Measurements from ENCODE around the gene CR1.

DNA sequence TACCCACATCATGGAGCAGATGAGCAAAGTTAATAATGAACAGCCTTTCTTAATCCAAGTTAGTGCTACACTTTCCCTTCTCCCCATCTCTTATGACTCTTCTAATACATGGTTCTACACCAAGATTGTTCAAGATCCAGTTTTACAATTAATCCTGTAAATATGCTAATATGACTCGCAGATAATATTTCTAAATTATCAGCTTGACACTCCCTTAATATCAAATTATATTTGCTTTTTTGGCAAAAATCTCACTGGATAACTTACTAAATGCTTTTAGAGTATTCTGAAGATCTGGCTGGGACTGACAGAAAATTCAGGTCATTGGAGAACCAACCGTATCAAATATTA lies 124.6 kb downstream of the CR1 start:
- TF ChIP-seq, protein P1, sequence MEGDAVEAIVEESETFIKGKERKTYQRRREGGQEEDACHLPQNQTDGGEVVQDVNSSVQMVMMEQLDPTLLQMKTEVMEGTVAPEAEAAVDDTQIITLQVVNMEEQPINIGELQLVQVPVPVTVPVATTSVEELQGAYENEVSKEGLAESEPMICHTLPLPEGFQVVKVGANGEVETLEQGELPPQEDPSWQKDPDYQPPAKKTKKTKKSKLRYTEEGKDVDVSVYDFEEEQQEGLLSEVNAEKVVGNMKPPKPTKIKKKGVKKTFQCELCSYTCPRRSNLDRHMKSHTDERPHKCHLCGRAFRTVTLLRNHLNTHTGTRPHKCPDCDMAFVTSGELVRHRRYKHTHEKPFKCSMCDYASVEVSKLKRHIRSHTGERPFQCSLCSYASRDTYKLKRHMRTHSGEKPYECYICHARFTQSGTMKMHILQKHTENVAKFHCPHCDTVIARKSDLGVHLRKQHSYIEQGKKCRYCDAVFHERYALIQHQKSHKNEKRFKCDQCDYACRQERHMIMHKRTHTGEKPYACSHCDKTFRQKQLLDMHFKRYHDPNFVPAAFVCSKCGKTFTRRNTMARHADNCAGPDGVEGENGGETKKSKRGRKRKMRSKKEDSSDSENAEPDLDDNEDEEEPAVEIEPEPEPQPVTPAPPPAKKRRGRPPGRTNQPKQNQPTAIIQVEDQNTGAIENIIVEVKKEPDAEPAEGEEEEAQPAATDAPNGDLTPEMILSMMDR (optimal IDR thresholded peaks at IDR 0.05 in 1 of 3, IDR thresholded peaks at IDR 0.05 in 1 of 3, conservative IDR thresholded peaks at IDR 0.05 in 1 of 3; ENCODE audit: extremely low read depth in 1 of 3, insufficient read depth in 2 of 3, low read length in 3 of 3) = no peak
- TF ChIP-seq EZH2 (IDR thresholded peaks at IDR 0.05; ENCODE audit: low read length) = no peak

All from keratinocyte (primary cell).